Measurements from ENCODE around the gene PNPO. TPM values are rescaled to one million over a fixed set of nuclear protein-coding genes. Genes with fewer than 3 reads are reported as not detected.
A peak's percentile ranks its signal among the peaks of the same experiment; 100 is the strongest.
"Not testable (repeated sequence)": the region's sequence is repeated elsewhere in the genome, so short reads cannot be mapped to it uniquely, and the experiment has no call there.

PNPO gene
- total RNA-seq, 2 donors from 2014 or later: 23.4 to 25.4 TPM

GRCh38 chr17:47987240-47987835, 46.0 kb downstream of the PNPO start:
- intact Hi-C loops (cut with DNase I): no loop called here
- ATAC-seq (peak; percentile 28 to 70), DNase-seq (no peak)

GRCh38 chr17:47988445-47988844, 47.1 kb downstream of the PNPO start:
- ATAC-seq; intact Hi-C loops (cut with DNase I); DNase-seq: not testable (repeated sequence)

- no peak for DNase-seq
- no peak for ATAC-seq
- intact Hi-C loops (cut with DNase I): no loop called here
Measured at GRCh38 chr17:47989159-47989558, 47.8 kb downstream of the PNPO start.

- DNase-seq: no peak
- ATAC-seq: no peak
- intact Hi-C loops (cut with DNase I): no loop called here
Measured at GRCh38 chr17:47989700-47990099, 48.3 kb downstream of the PNPO start.

- intact Hi-C loops (cut with DNase I): no loop called here
- ATAC-seq: no peak
- no peak for DNase-seq
Measured at GRCh38 chr17:47990962-47991731, 49.8 kb downstream of the PNPO start.

GRCh38 chr17:47992216-47992615, 50.8 kb downstream of the PNPO start:
- ATAC-seq: no peak
- no peak for DNase-seq
- intact Hi-C loops (cut with DNase I): no loop called here

GRCh38 chr17:47993031-47993564, 51.7 kb downstream of the PNPO start:
- DNase-seq (no peak), ATAC-seq (no peak)
- intact Hi-C loops (cut with DNase I): no loop called here

GRCh38 chr17:47993964-47994363, 52.6 kb downstream of the PNPO start:
- intact Hi-C loops (cut with DNase I): no loop called here
- ATAC-seq (no peak), DNase-seq (no peak)

- no peak for ATAC-seq
- intact Hi-C loops (cut with DNase I): no loop called here
Measured at GRCh38 chr17:47994724-47995123, 53.4 kb downstream of the PNPO start.

GRCh38 chr17:47995241-47995935, 54.0 kb downstream of the PNPO start:
- intact Hi-C loops (cut with DNase I): no loop called here
- ATAC-seq (no peak), DNase-seq (no peak)

More at GRCh38 chr17:47994724-47995123, 53.4 kb downstream of the PNPO start:
- no peak for DNase-seq

- intact Hi-C loops (cut with DNase I): no loop called here
- DNase-seq (no peak), ATAC-seq (no peak)
Measured at GRCh38 chr17:47996201-47996600, 54.8 kb downstream of the PNPO start.

GRCh38 chr17:47997586-47997985, 56.2 kb downstream of the PNPO start:
- ATAC-seq (no peak), DNase-seq (no peak)
- intact Hi-C loops (cut with DNase I): no loop called here

- ATAC-seq (no peak), DNase-seq (no peak)
- intact Hi-C loops (cut with DNase I): no loop called here
Measured at GRCh38 chr17:47998044-47998443, 56.7 kb downstream of the PNPO start.

Other genes with a start within 250 kb of the PNPO start
- gene TBKBP1, start 247.4 kb upstream of the PNPO start, total RNA-seq: 10 to 100 TPM; 13.7 to 17.9 TPM
- under 1 TPM; 0.34 to 0.80 TPM for gene TBX21, start 208.3 kb upstream of the PNPO start, total RNA-seq
- gene OSBPL7, start 119.8 kb upstream of the PNPO start, total RNA-seq: 1 to 10 TPM; 4.5 to 5.4 TPM
- 10 to 100 TPM; 33.9 to 38.8 TPM for gene MRPL10, start 110.0 kb upstream of the PNPO start, total RNA-seq
- not detected for gene LRRC46, start 109.9 kb upstream of the PNPO start, total RNA-seq
- gene SCRN2, start 100.3 kb upstream of the PNPO start, total RNA-seq: 10 to 100 TPM; 32.2 to 33.6 TPM
- gene SP6, start 90.4 kb upstream of the PNPO start, total RNA-seq: under 1 TPM; 0.24 to 0.50 TPM
- 10 to 100 TPM; 12.6 to 14.1 TPM for gene SP2, start 45.3 kb upstream of the PNPO start, total RNA-seq
- gene PRR15L, start 16.3 kb downstream of the PNPO start, total RNA-seq: under 1 TPM; 0.47 to 0.62 TPM
- gene CDK5RAP3, start 29.5 kb downstream of the PNPO start, total RNA-seq: 10 to 100 TPM; 62.6 to 66.3 TPM
- gene COPZ2, start 96.2 kb downstream of the PNPO start, total RNA-seq: 10 to 100 TPM; 50.5 to 54.0 TPM
- gene NFE2L1, start 106.8 kb downstream of the PNPO start, total RNA-seq: 100 to 1,000 TPM; 527 to 675 TPM
- 10 to 100 TPM; 29.2 to 35.6 TPM for gene CBX1, start 159.9 kb downstream of the PNPO start, total RNA-seq
- gene SNX11, start 166.2 kb downstream of the PNPO start, total RNA-seq: 10 to 100 TPM; 13.3 to 14.7 TPM